Activated naive CD8-positive, alpha-beta T cell (primary cell): ENCODE results near the gene LRRC28.

Experiments
- H3K27ac Mint-ChIP-seq: one replicate; pipeline ENCODE4 v1.8.0; 2021; ENCODE audit warnings: mixed read lengths
- H3K27me3 Mint-ChIP-seq: one replicate; pipeline ENCODE4 v1.8.0; 2021; ENCODE audit warnings: mixed read lengths
- H3K36me3 Mint-ChIP-seq: one replicate; pipeline ENCODE4 v1.8.0; 2021; ENCODE audit warnings: mixed read lengths
- H3K4me1 Mint-ChIP-seq: one replicate; pipeline ENCODE4 v1.8.0; 2021; ENCODE audit warnings: low read depth, mixed read lengths
- H3K4me3 Mint-ChIP-seq: one replicate; pipeline ENCODE4 v1.8.0; 2021; ENCODE audit warnings: mild to moderate bottlenecking, mixed read lengths
- H3K9me3 Mint-ChIP-seq: one replicate; pipeline ENCODE4 v1.8.0; 2021; ENCODE audit warnings: low read depth, mixed read lengths

LRRC28 gene

DNA sequence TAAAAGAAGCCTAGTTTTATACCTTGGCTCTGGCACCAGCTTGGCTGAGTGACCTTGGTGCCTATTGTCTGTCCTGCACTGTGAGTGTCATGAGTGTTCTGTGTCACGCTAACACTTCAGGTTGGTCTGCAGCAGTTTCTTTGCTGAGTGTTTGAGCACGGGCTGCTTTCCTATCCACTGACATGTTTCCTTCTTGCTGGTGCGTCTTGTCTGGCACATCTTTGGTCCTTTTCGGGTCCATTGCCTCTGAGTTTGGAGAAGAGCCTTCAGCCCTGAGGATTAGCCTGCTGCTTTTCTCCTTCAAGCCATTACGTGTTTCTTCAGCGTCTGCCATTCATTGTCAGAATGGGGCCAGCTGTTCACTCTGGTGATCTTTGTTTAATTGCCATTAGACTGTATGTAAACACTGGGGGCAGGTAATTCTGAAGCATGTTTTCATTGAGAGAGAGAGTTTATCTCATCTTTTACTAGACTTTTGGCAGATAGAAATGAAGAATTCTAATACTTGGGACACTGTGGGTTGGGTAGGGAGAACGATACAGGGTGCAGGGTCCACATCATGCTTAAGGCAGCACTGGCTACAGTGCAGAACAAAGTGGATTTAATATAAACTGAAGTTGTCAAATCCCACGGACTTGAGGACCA lies 55.5 kb downstream of the LRRC28 start:
- H3K4me3 Mint-ChIP-seq: no peak overlapping the region
- H3K27me3 Mint-ChIP-seq: no peaks in the 10 kb centered on the region
- H3K9me3 Mint-ChIP-seq: no peaks in the 10 kb centered on the region
- H3K4me1 Mint-ChIP-seq: no peaks in the 10 kb centered on the region
- H3K27ac Mint-ChIP-seq: no peak overlapping the region
- peaks cover 7% of the 10 kb centered on the region for H3K36me3 Mint-ChIP-seq

GRCh38 chr15:99307735-99308134 lies 56.5 kb downstream of the LRRC28 start:
- no peaks in the 10 kb centered on the region for H3K27me3 Mint-ChIP-seq
- peaks cover 2% of the 10 kb centered on the region for H3K9me3 Mint-ChIP-seq
- peaks cover 13% of the 10 kb centered on the region for H3K36me3 Mint-ChIP-seq
- H3K4me3 Mint-ChIP-seq: no peak overlapping the region
- H3K4me1 Mint-ChIP-seq: no peaks in the 10 kb centered on the region
- H3K27ac Mint-ChIP-seq: peak overlapping the region; percentile 11

- Mint-ChIP-seq H3K36me3 (peaks cover 21% of the 10 kb centered on the region), H3K27ac (no peak overlapping the region), H3K27me3 (no peaks in the 10 kb centered on the region), H3K4me1 (no peaks in the 10 kb centered on the region), H3K9me3 (peaks cover 10% of the 10 kb centered on the region), H3K4me3 (no peak overlapping the region)
Observed at GRCh38 chr15:99310745-99311144, 59.5 kb downstream of the LRRC28 start.

DNA sequence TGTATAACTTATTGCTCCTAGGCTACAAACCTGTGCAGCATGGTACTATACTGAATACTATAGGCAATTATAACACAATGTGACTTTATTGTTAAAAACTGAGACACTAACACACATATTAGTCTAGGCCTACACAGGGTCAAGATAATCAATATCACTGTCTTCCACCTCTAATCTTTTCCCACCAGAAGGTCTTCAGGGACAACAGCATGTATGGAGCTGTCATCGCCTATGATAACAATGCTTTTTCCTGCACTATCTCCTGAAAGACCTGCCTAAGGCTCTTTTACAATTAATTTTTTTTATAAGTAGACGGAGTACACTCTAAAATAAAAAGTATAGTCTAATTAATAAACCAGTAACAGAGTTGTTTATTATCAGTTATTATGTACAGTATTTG lies 60.9 kb downstream of the LRRC28 start:
- Mint-ChIP-seq H3K27me3 (no peaks in the 10 kb centered on the region), H3K36me3 (peaks cover 21% of the 10 kb centered on the region), H3K9me3 (peaks cover 10% of the 10 kb centered on the region), H3K4me1 (no peaks in the 10 kb centered on the region), H3K4me3 (no peak overlapping the region), H3K27ac (no peak overlapping the region)

DNA sequence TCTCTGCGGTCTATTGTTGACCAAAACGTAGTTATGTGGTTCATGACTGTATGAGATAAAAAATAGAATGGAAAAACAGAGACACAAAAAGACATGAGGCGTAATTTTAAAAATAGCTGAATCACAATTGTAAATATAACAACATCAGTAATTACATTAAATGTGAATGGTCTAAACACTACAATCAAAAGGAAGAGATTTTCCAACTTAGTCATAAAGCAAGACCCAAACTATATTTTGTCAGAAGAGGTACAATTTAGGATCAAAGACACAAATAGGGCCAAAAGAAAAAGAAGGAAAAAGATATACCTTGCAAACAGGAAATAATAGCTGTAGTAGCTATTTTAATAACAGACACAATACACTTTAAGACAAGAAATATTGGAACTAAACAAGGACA lies 61.5 kb downstream of the LRRC28 start:
- H3K9me3 Mint-ChIP-seq: peaks cover 10% of the 10 kb centered on the region
- no peak overlapping the region for H3K4me3 Mint-ChIP-seq
- no peaks in the 10 kb centered on the region for H3K27me3 Mint-ChIP-seq
- no peaks in the 10 kb centered on the region for H3K4me1 Mint-ChIP-seq
- H3K27ac Mint-ChIP-seq: no peak overlapping the region
- H3K36me3 Mint-ChIP-seq: peaks cover 19% of the 10 kb centered on the region

- Mint-ChIP-seq H3K27me3 (no peaks in the 10 kb centered on the region), H3K4me1 (no peaks in the 10 kb centered on the region), H3K36me3 (peaks cover 17% of the 10 kb centered on the region), H3K9me3 (peaks cover 10% of the 10 kb centered on the region), H3K4me3 (no peak overlapping the region), H3K27ac (no peak overlapping the region)
Observed at GRCh38 chr15:99315636-99316035, 64.4 kb downstream of the LRRC28 start.

- Mint-ChIP-seq H3K9me3 (no peaks in the 10 kb centered on the region), H3K27ac (no peak overlapping the region), H3K4me1 (peaks cover 3% of the 10 kb centered on the region), H3K4me3 (no peak overlapping the region), H3K36me3 (peaks cover 3% of the 10 kb centered on the region), H3K27me3 (no peaks in the 10 kb centered on the region)
Observed at GRCh38 chr15:99320374-99321215, 69.3 kb downstream of the LRRC28 start.

GRCh38 chr15:99321468-99321867 lies 70.2 kb downstream of the LRRC28 start:
- Mint-ChIP-seq H3K9me3 (no peaks in the 10 kb centered on the region), H3K36me3 (peaks cover 6% of the 10 kb centered on the region), H3K27me3 (no peaks in the 10 kb centered on the region), H3K4me3 (no peak overlapping the region), H3K4me1 (peaks cover 3% of the 10 kb centered on the region), H3K27ac (no peak overlapping the region)

DNA sequence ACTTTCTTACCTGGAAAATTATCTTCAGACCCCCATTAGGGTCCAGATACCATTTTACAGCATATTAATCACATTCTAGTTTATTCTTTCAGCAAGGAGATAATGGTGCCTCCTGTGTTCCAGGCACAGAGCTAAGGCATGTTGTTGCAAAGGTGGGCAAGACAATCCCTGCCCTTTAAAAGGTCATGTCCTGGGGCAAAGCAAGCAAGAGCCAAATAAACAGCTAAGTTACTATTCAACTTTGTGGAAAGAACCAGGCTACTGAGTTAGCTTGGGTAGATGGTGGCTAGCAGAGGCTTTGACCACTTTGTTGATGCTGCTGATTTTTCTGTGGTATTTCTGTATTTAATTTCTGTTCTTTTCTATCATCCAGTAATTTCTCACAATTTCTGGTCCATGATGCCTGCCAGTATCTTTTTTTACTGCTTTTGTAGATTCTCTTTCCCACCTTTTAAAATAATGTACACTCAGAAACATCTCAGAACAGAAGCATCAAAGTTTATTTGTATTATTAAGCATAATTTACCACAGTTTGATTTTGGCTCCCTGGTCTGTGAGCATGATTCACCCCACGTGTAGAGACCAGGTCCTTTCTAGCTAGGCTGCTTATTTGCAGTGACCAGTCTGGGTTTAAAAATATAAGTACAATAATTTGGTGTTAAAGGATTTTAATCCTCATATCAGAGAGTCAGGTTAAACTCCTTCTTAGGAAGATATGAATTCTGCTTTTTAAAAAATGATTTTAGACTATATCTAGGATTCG lies 71.5 kb downstream of the LRRC28 start:
- H3K36me3 Mint-ChIP-seq: peaks cover 6% of the 10 kb centered on the region
- H3K27me3 Mint-ChIP-seq: no peaks in the 10 kb centered on the region
- H3K9me3 Mint-ChIP-seq: no peaks in the 10 kb centered on the region
- H3K4me3 Mint-ChIP-seq: no peak overlapping the region
- H3K4me1 Mint-ChIP-seq: peaks cover 3% of the 10 kb centered on the region
- H3K27ac Mint-ChIP-seq: no peak overlapping the region

GRCh38 chr15:99324082-99324620 lies 72.9 kb downstream of the LRRC28 start:
- Mint-ChIP-seq H3K27ac (peak overlapping the region; percentile 17), H3K4me1 (peaks cover 3% of the 10 kb centered on the region), H3K27me3 (no peaks in the 10 kb centered on the region), H3K4me3 (no peak overlapping the region), H3K36me3 (peaks cover 6% of the 10 kb centered on the region), H3K9me3 (no peaks in the 10 kb centered on the region)

GRCh38 chr15:99324700-99325099 lies 73.4 kb downstream of the LRRC28 start:
- Mint-ChIP-seq H3K4me1 (peaks cover 3% of the 10 kb centered on the region), H3K27me3 (no peaks in the 10 kb centered on the region), H3K36me3 (peaks cover 6% of the 10 kb centered on the region), H3K27ac (peak overlapping the region; percentile 17), H3K9me3 (no peaks in the 10 kb centered on the region), H3K4me3 (no peak overlapping the region)

- Mint-ChIP-seq H3K27me3 (no peaks in the 10 kb centered on the region), H3K4me1 (peaks cover 3% of the 10 kb centered on the region), H3K9me3 (no peaks in the 10 kb centered on the region), H3K36me3 (peaks cover 4% of the 10 kb centered on the region), H3K27ac (no peak overlapping the region), H3K4me3 (no peak overlapping the region)
Observed at GRCh38 chr15:99326235-99326634, 75.0 kb downstream of the LRRC28 start.

DNA sequence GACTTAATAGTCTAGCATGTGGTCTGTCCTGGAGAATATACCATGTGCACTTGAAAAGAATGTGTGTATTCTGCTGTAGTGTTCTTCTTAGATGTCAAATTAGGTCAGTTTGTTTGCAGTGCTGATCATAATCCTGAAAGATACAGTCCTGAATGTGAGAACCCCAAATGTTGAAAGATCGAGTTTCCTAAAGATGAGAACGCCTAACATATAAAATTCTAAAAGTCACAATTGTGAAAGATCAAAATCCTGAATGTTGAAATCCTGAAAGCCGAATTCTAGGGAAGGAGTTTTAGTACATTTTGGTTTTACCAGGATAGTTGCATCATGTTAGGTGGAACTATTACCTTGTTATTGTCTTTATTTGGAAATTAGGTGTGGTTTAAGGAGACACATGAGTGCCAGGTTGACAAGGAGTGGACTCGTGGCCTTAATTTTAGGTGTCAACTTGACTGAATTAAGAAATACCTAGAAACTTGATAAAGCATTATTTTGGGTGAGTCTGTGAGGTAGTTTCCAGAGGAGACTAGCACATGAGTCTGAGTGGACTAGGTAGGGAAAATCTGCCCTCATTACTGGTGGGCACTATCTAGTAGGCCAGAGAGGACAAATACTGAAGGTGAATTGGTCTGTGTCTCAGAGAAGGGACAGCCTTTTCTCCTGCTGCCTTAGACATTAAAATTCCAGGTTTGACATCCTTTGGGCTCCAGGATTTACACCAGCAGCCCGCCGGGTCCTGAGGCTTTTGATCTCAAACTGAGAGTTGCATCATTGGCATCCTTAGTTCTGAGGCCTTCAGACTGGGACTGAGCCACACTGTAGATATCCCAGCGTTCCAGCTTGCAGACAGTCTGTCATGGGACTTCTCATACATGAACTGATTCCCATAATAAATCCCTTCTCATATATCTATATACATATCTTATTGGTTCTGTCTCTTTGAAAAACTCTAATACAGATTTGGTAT lies 77.1 kb downstream of the LRRC28 start:
- no peaks in the 10 kb centered on the region for H3K27me3 Mint-ChIP-seq
- no peak overlapping the region for H3K4me3 Mint-ChIP-seq
- peaks cover 12% of the 10 kb centered on the region for H3K36me3 Mint-ChIP-seq
- H3K4me1 Mint-ChIP-seq: peaks cover 3% of the 10 kb centered on the region
- no peak overlapping the region for H3K27ac Mint-ChIP-seq
- H3K9me3 Mint-ChIP-seq: no peaks in the 10 kb centered on the region

DNA sequence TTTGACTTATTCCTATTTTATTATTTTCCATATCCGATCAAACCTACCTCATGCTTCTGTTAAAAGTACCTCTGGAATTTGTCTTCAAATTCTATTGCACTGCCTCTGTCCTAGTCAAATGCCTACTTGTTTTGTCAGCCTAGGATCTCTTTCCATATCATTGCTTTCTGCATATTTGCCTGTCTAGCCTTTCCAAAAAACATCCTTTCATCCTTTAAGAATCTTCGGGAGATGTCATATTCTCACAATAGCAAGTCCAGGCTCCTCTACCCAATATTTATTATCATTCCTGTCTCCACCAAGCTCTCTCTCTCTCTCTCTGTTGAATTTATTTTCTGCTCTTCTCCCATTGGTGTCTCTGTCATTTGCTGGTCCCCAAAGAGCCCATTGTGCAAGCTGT lies 80.1 kb downstream of the LRRC28 start:
- Mint-ChIP-seq H3K4me3 (no peak overlapping the region), H3K4me1 (no peaks in the 10 kb centered on the region), H3K36me3 (peaks cover 11% of the 10 kb centered on the region), H3K27ac (no peak overlapping the region), H3K27me3 (no peaks in the 10 kb centered on the region), H3K9me3 (no peaks in the 10 kb centered on the region)
